GM19438 (cell line): ENCODE data around the gene PPY.
"Not testable (repeated sequence)": the region's sequence is repeated elsewhere in the genome, so short reads cannot be mapped to it uniquely, and the experiment has no call there.

ENCODE experiments used
- ATAC-seq: cut with Tn5 transposase; IDR thresholded peaks from one replicate; pipeline ENCODE4 v1.9.1; 2021; ENCODE audit warnings: low read depth; ENCODE audit not compliant: unreplicated experiment

PPY gene

DNA sequence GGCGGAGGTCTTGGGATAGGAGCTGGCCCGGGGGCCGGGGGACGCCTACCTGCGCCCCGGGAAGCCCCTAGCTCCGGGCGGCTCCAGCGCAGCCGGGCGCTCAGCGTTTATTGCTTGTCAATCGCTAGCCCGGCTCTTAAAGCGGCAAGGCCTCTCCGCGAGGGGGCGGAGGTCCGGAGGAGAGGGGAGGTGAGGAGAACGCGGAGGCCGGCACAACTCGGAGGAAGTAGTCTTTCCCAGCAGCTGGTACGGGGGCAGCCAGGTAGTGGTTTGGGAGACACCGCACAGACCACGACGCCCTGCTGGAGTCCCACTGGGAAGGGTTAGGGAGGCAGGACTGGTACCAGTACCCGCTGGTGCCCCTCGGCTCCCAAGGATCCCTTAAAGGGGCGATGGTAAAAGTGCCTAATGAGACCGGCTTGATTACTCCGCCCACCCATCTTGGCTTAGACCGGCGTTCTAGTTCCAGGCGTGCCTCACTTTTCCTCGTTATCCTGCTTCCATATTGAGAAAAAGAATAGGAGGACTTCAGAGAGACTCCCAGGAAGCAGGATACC is 34.8 kb downstream of the PPY start, which contains the start of gene MPP2:
MPP2 (minus strand) TSS at position 112 of the 557 bp plus-strand sequence. CDS start 3,076 bp downstream, outside the sequence.
- ATAC-seq = no peak

DNA sequence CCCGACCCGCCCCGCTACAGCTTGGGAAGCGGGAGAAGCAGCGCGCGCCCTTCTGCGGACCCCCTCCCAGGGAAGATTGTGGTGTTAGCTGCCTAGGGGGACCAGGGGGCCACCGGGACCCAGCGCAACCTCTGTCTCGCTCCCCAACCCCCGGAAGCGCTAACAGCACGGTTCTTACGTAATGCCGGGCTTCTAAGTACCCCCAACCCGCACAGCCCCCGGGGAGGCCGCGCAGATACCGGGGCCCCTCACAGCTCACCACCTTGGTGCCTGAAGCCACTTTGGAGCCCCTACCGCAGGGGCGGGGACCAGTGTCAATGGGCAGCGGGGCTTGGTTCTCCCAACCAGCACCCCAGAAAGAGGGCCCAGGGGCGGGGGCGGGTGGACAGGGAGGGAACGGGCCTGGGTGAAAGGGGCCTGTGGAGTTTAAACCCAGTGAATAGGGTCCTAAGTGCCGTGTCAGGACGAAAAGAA is 35.3 kb downstream of the PPY start:
- no peak for ATAC-seq

GRCh38 chr17:43905985-43906852 is 36.1 kb downstream of the PPY start:
- no peak for ATAC-seq

- no peak for ATAC-seq
Measured at GRCh38 chr17:43905400-43905984, 36.8 kb downstream of the PPY start.

- ATAC-seq = no peak
Measured at GRCh38 chr17:43901861-43902589, 40.3 kb downstream of the PPY start.

- no peak for ATAC-seq
Measured at GRCh38 chr17:43900858-43901754, 41.2 kb downstream of the PPY start.

DNA sequence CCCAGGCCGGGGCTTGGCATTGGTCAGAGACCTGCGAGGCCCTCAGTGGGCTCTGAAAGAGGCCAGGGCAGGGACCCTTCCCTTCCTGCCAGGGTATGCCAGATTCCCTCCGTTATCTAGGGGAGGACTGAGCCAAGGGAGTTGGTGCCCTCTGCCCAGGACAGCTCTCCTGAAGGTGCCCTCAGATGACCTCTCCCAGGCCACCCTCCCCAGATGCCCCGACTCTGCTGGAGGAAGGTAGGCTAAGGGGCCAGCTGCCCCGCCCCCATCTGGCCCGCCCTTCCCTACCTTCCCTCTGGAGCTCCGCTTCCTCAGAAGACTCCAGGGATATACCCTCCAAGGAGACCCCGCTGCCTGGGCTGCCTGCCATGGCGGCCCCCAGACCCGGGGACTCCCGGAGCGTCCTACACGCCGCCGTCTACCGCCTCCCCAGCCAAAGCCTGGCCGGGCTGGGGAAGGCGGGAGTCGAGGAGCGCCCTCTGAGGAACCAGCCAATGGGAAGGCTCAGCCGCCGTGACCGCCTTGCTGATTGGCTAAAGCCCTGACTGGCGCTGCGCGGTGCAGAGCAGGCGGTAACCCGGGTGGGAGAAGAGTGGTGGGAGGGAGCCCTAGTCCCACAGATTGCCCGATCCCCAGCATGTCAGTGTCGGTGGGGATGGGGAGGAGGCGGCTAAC is 42.0 kb downstream of the PPY start:
- no peak for ATAC-seq

- ATAC-seq = no peak
Measured at GRCh38 chr17:43898446-43898845, 43.8 kb downstream of the PPY start.

DNA sequence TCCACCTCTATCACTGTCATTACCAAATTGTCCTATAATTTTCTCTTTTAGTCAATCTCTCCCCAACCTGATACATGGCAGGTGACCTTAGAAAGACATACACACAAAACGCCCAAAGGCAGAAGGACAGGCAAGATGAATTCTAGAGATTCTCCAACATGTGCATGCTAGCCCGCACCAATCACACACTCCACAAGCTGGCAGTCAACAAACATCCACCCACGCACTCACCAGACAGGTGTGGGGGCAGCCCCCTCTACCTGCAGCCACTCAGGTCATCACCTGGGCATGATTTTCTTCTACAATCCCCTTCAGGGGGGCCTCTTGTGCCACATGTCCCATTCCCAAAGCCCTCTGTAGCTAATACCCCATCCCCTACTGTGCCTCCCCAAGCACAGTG is 44.4 kb downstream of the PPY start:
- ATAC-seq = no peak

DNA sequence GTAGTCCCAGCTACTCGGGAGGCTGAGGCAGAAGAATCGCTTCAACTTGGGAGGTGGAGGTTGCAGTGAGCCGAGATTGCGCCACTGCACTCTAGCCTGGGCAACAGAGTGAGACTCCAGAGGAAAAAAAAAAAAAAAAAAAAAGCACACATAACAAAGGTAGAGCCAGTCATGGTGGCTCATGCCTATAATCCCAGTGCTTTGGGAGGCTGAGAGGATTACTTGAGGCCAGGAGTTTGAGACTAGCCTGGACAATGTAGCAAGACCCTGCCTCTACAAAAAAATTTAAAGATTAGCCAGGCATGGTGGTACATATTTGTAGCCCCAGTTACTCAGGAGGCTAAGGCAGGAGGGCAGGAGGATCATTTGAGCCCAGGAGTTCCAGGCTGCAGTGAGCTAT is 47.8 kb downstream of the PPY start:
- not testable (repeated sequence) for ATAC-seq

- no peak for ATAC-seq
Measured at GRCh38 chr17:43892647-43892952, 49.7 kb downstream of the PPY start.

DNA sequence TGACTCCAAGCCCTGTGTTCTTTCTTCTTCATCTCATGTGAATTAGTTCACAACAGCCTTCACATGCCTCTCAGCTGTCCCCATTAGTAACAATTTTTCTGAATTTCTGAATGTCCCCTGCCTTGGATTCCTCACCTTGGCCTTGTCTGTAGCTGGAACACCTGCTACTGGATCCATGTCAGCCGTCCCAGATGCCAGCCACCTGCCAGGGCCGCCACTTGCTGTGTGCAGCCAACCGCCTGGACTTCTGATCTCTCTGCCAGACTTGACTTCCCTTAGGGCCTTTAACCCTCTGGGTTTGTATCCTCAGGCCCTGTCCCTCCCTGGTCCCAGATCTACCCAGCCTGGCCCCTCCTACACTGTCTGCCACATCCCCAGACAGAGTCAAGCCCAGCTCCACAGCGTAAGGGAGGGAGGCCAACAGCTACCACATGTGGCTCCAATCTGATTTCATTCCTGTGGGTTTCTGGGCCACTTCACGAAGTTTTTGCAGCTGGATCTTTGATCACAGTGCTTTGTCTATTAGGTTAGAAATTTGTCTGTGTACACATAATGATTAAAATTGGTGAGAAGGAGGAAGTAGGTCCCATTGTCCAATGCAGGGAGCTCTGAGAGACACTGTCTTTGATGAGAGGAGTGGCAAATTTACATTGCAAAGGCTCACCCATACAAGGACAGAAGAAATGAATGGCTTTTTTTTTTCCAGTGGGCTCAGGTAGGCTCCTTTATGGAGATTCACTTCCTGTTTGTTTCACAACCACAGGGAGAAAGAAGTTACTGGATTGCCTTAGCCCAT is 50.2 kb downstream of the PPY start:
- no peak for ATAC-seq
